Left cardiac atrium (tissue), 4 donors: ENCODE results near the gene ACSL4. TPM values are rescaled to one million over a fixed set of nuclear protein-coding genes. Genes with fewer than 3 reads are reported as not detected.

Experiments used
- ATAC-seq, 2 donors: fragments of 200-7000 bp; cut with Tn5 transposase; one replicate each; pipeline ENCODE4 v1.9.1; 2020; ENCODE audit warnings: mild to moderate bottlenecking in 2 of 2, moderate library complexity in 2 of 2
- DNase-seq: peaks from one replicate; pipeline ENCODE4 v3.0.0-alpha.2; 2020
- intact Hi-C, 2 donors: fragments of 100-400 bp; cut with DNase I; formaldehyde crosslinking; loops; one replicate each; pipeline versions ENCODE4 v1.14.1 to v1.15.1; 2022 to 2023
- total RNA-seq, 2 donors: library from RNA; stranded (reverse); fragmentation: NEBNext Ultra II Directional; extraction: Animal tissue kit (Norgen Biotek cat#: 25700); gene quantifications; one replicate each; pipeline ENCODE4 v1.2.1, GENCODE V29; 2021
- donor health status: DM: no; HTN: yes; CAD: no.
- donor health status: DM: no; HTN: yes; CAD: no; lungs with severe emphysema.
- donor health status: DM: yes; HTN: yes; CAD: no.
- donor health status: Dilated cardiomyopathy.

ACSL4 gene
- total RNA-seq, 2 donors from 2014 or later: 34.8 to 69.2 TPM

GRCh38 chrX:109632906-109633504 is 100.1 kb downstream of the ACSL4 start:
- no peak for DNase-seq
- intact Hi-C loops: loop anchor here (2.0 to 10.0 kb wide), 2 partner anchors 148 kb away; partner anchors contain the start of gene GUCY2F (in 1 of the 2)
- no peak for ATAC-seq

DNA sequence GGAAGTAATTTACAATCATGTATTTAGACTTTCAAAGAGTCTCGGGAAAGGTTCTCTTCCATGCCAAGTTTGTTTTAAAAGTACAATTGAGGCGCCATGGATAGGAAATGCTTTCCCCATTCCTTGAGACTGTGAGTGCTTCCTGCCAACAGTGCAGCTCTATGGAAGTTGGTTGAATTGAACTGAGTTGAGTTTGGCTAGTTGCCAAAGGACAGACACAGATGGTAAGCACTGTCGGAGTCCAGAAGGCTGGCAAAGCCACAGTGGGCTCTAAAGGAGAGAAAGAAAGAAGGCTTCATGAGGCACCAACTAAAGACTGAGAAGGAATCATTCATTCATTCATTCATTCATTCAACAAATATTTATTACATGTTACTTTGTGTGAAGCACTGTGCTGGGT is 103.7 kb downstream of the ACSL4 start:
- intact Hi-C loops: no loop called here
- ATAC-seq: no peak

DNA sequence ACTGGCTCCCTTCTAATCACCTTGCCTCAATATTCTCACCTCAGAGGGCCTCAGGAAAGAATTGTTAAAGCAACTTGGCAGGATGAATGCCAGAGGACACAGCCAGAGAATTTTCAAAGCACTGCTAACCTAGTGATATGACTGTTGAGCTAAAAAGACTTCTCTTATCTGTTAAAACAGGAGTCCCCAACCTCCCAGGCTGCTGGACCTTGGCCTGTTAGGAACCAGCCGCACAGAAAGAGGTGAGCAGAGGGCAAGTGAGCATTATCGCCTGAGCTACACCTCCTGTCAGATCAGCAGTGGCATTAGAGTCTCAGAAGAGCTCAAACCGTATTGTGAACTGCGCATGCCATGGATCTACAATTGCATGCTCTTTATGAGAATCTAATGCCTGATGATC is 106.4 kb downstream of the ACSL4 start:
- intact Hi-C loops: no loop called here
- DNase-seq: no peak

More for the DNA sequence above, 103.7 kb downstream of the ACSL4 start:
- no peak for DNase-seq

DNA sequence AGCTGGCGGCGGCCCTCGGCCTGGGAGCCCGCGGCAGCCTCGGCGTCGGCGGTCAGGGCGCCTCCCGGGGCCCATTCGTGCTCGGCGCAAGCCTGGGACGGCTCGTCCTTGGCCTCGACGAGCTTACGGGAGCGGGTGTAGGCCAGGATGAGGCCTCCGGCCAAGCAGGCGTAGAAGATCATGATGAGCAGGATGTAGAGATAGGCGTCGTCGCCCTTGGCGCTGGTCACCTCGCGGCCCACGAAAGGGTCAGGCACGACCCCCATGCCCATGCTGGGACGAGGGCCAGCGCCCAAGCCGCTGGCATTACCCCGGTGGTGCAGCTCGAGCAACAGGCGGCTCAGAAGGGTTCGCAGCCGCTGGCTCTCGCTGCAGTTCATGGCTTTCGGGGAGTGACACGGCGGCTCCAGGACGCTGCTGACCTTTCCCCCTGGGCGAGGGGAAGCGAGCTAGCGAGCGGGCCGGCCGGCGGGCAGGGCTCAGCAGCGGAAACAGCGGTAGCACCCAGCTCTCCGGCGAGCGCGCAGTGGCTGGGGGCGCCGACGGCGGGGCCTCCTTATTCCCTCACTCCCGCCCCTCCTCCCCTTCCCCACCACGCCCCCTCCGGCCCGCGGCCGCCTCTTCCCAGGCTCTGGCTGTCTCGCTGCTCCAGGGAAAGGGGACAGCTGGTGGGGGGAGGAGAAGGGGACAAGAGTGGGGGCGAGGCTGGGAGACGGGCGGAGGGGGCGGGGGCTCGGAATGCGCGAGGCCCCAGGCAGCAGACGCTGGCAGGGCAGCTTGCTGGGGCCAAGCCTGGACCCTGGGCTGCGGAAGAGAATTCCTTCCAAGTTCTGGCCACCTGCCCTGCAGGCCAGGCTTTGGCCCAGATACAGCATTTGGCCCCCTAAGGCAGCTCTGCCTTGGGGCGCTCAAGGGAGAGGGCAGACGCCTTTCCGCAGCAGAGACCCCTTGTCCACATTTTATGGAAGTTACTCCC is 108.1 kb downstream of the ACSL4 start, which contains the start of gene KCNE5:
KCNE5 (minus strand) TSS at position 532 of the 976 bp plus-strand sequence; CDS start at position 380, 152 bp downstream.
- peak; percentile 56 to 70 for ATAC-seq
- intact Hi-C loops: no loop called here

More for the DNA sequence above, 106.4 kb downstream of the ACSL4 start:
- no peak for ATAC-seq

GRCh38 chrX:109623997-109624396 is 109.1 kb downstream of the ACSL4 start:
- DNase-seq (no peak), ATAC-seq (peak in 1 of 2 donors; percentile 42)
- intact Hi-C loops: no loop called here

More for the DNA sequence above, 108.1 kb downstream of the ACSL4 start, which contains the start of gene KCNE5:
- peak; percentile 19 for DNase-seq

DNA sequence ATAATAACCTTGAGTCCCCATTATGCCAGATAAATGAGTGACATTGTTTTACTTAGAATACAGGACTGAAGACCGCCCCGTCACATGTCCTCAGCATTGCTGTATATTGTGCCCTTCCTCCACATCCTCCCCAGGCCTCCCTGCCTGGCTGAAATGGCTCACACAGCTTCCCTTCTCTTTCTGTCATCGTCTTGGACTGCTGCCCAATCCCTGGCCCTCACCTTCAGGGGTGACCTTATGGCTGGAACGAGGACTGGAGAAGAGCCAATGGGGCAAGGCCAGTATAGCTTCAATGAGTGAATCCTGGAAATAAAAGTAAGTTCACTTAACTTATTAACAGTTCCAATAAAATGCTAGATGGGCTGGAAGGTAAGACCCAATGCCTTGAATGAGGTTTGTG is 110.8 kb downstream of the ACSL4 start:
- DNase-seq (no peak), ATAC-seq (no peak)
- intact Hi-C loops: no loop called here

GRCh38 chrX:109619771-109620170 is 113.3 kb downstream of the ACSL4 start:
- ATAC-seq: no peak
- intact Hi-C loops: no loop called here
- DNase-seq: no peak

DNA sequence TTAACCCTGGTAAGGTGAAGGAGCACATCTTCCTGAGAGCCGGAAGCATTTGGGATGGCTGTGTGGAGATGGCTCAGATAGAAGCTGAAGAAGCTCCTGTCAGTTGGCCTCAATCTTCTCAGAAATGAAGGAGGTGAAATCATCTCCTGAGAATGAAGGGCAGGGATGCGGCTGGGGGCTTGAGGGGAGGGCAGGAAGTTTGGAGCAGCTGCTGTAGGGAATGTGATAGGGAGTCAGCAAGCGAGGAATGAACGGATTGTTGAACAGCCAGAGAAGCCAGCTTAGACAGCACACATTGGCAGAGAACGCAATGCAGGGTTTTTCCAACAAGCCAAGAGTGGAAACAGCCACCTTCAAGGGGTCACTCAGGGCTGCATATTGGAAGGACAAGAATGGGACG is 118.1 kb downstream of the ACSL4 start:
- DNase-seq (no peak), ATAC-seq (no peak)
- intact Hi-C loops: no loop called here

GRCh38 chrX:109601486-109601885 is 131.6 kb downstream of the ACSL4 start:
- intact Hi-C loops: no loop called here
- no peak for DNase-seq
- ATAC-seq: no peak

DNA sequence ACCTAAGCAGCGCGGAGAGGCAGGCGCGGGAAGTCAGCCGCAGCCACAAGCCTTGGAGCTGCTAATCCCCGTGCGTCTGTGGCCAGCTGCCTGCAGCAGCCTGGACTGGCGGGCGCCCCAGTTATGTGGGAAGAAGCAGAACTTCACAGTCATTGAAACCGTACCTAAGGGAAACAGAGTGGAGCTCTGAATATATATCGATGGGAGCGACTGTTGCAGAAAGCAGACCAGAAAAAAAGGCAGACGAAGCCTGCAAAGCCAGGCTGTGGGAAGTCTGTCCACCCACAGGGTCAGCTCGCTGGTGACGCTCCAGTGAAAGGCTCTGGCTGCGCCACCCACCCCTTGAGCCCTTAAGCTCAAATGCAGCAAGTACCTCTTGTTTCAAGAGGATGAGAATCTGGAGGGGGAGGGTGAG is 132.8 kb downstream of the ACSL4 start:
- ATAC-seq (peak in 1 of 2 donors; percentile 26), DNase-seq (peak; percentile 28)
- intact Hi-C loops: no loop called here

DNA sequence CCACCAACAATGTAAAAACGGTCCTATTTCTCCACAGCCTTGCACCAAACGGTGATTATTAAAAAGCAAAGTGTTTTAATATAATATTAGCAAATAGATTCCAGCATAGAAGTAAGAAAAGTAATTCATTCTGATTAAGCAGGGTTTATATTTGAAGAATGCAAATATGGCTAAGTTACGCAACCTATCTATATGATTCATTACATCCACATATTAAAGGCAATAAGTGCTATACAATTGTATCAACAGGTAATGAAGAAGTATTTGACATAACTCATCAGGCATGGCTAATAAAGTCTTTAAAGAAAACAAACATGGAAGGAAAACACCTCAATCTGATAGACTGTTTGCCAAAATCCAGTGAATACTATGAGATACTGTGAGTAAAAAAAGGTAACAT is 137.0 kb downstream of the ACSL4 start:
- intact Hi-C loops: no loop called here
- DNase-seq (no peak), ATAC-seq (no peak)

Other genes with a start within 250 kb of the ACSL4 start
- 1 to 10 TPM; 2.6 to 4.2 TPM for gene NXT2, start 196.4 kb downstream of the ACSL4 start, total RNA-seq
- under 1 TPM; 0.38 to 0.50 TPM for gene KCNE5, start 108.1 kb downstream of the ACSL4 start, total RNA-seq